GM12872 (cell line): Measurements from ENCODE around the gene GFPT2.

ENCODE experiments used
- CTCF ChIP-seq: IDR thresholded peaks from 3 replicates; pipeline ENCODE4 v1.5.1; 2011; ENCODE audit warnings: low read depth, mild to moderate bottlenecking, low read length, moderate library complexity; ENCODE audit not compliant: insufficient read depth

Gene GFPT2

GRCh38 chr5:180381428-180381827 is 28.3 kb upstream of the GFPT2 start:
- no peak for TF ChIP-seq CTCF

- no peak for TF ChIP-seq CTCF
Observed at GRCh38 chr5:180380856-180381255, 27.7 kb upstream of the GFPT2 start.

GRCh38 chr5:180380441-180380840 is 27.3 kb upstream of the GFPT2 start:
- no peak for TF ChIP-seq CTCF

- no peak for TF ChIP-seq CTCF
Observed at GRCh38 chr5:180379355-180380070, 26.4 kb upstream of the GFPT2 start.

- TF ChIP-seq CTCF, result no peak
Observed at GRCh38 chr5:180378438-180379344, 25.6 kb upstream of the GFPT2 start.

- no peak for TF ChIP-seq CTCF
Observed at GRCh38 chr5:180377556-180378197, 24.5 kb upstream of the GFPT2 start.

- no peak for TF ChIP-seq CTCF
Observed at GRCh38 chr5:180376511-180376910, 23.4 kb upstream of the GFPT2 start.
